Ovary (tissue), 9 donors: ENCODE data around the gene ZMYND10. TPM values are rescaled to one million over a fixed set of nuclear protein-coding genes. Genes with fewer than 3 reads are reported as not detected.

Experiments used
- DNase-seq, 5 donors: peaks; one replicate each; pipeline ENCODE4 v3.0.0-alpha.2; 2019 to 2020
- H3K27ac ChIP-seq, 2 donors: fragments of 200-600 bp; one replicate each; pipeline versions ENCODE4 v1.5.1 to v1.8.0; 2019 to 2022
- H3K27me3 ChIP-seq: fragments of 200-600 bp; one replicate; pipeline ENCODE4 v1.8.0; 2022
- H3K36me3 ChIP-seq: fragments of 200-600 bp; sonication (generic); one replicate; pipeline ENCODE4 v1.5.1; 2019
- H3K4me1 ChIP-seq: one replicate; pipeline ENCODE4 v1.8.1; 2013; ENCODE audit warnings: mild to moderate bottlenecking, moderate library complexity; ENCODE audit not compliant: insufficient read depth
- H3K4me3 ChIP-seq: fragments of 200-600 bp; sonication (generic); one replicate; pipeline ENCODE4 v1.5.1; 2017
- H3K9me3 ChIP-seq, 2 donors: fragments of 200-600 bp in 1 of 2; sonication (generic) in 1 of 2; one replicate each; pipeline versions ENCODE4 v1.5.1 to v1.8.1; 2013 to 2019; ENCODE audit warnings: mild to moderate bottlenecking in 1 of 2, moderate library complexity in 1 of 2
- CTCF ChIP-seq, 3 donors: fragments of 450-650 bp in 2 of 3; fragments of 200-600 bp in 1 of 3; IDR thresholded peaks; one replicate each; pipeline versions ENCODE4 v1.5.1 to v1.8.0; 2016 to 2022; ENCODE audit warnings: antibody characterized with exemption in 3 of 3, mild to moderate bottlenecking in 1 of 3
- EP300 ChIP-seq: sonication (generic); formaldehyde crosslinking; IDR thresholded peaks from one replicate; pipeline ENCODE4 v1.6.1; 2017; ENCODE audit warnings: antibody characterized with exemption
- POLR2A ChIP-seq: fragments of 450-650 bp; IDR thresholded peaks from one replicate; pipeline ENCODE4 v1.6.1; 2017; ENCODE audit warnings: antibody characterized with exemption, mild to moderate bottlenecking, moderate library complexity
- WGBS, 3 donors: extraction: QIAGEN DNeasy Blood & Tissue Kit in 1 of 3; methylation state at CpG; one replicate each; pipeline versions ENCODE4 v1.1.5 to v1.1.7; 2013 to 2017; 5-methylcytosine and 5-hydroxymethylcytosine counted together
- intact Hi-C, 4 donors: fragments of 100-400 bp; cut with DNase I; formaldehyde crosslinking; loops; one replicate each; pipeline versions ENCODE4 v1.11.0 to v1.15.1; 2022 to 2023
- polyA plus RNA-seq, 2 donors: library from polyadenylated mRNA; stranded (reverse); fragments of 200-250 nt in 1 of 2; fragments of 350-450 nt in 1 of 2; fragmentation: Illumina TruSeq in 1 of 2; extraction: RNeasy Lipid Tissue Mini Kit (QIAGEN cat#74804) in 1 of 2; gene quantifications; one replicate each; pipeline ENCODE4 v1.2.3, GENCODE V29; 2013 to 2014
- total RNA-seq, 7 donors: library from RNA; depleted of rRNA in 2 of 7; stranded (reverse); fragments of >200 nt in 2 of 7; fragmentation: NEBNext Ultra II Directional in 3 of 7; extraction: Animal tissue kit (Norgen Biotek cat#: 25700) in 3 of 7; gene quantifications; one replicate each; pipeline versions ENCODE4 v1.1.0 to v1.2.4, GENCODE V29; 2016 to 2023
- donor health status: DM: no; HTN: no; CAD: no; lungs with moderate emphysema.
- donor health status: DM: no; HTN: no; CAD: no.
- donor health status: Bipolar disorder and iron deficiency.
- donor health status: DM: yes; HTN: yes; CAD: no.
- donor health status: DM: no; HTN: no; CAD: no.
- donor health status: DM: yes; HTN: yes; CAD: no.

The ZMYND10 gene
- total and polyA plus RNA-seq, 9 donors, result 0.50 to 75.1 (median 3.0) TPM

- Histone ChIP-seq H3K36me3 (no peaks in the 10 kb centered on the region), H3K4me1 (peaks cover 17% of the 10 kb centered on the region), H3K27ac (no peak overlapping the region), H3K4me3 (no peak overlapping the region), H3K9me3 (no peaks in the 10 kb centered on the region), H3K27me3 (no peaks in the 10 kb centered on the region)
- intact Hi-C loops, result no loop called here
- 93 to 95% (median 94%) methylated on average over 9 of the region's 9 CpGs for WGBS, 3 donors
- peak in 2 of 5 donors; percentile 40 to 42 for DNase-seq
- TF ChIP-seq EP300 (no peak), CTCF (IDR thresholded peaks at IDR 0.05) (no peak), POLR2A (no peak)
Observed at GRCh38 chr3:50341537-50341936, 4.0 kb downstream of the ZMYND10 start.

- Histone ChIP-seq H3K9me3 (no peaks in the 10 kb centered on the region), H3K4me3 (peak within 1 kb of the TSS; percentile 56), H3K36me3 (no peaks in the 10 kb centered on the region), H3K27ac (peak within 1 kb of the TSS; percentile 21 to 47), H3K27me3 (no peaks in the 10 kb centered on the region), H3K4me1 (peaks cover 18% of the 10 kb centered on the region)
- peak in 4 of 5 donors; percentile 68 to 75 (median 70) for DNase-seq
- WGBS, 3 donors, result 2 to 4% (median 2%) methylated on average over 62 to 85 of the region's 85 CpGs
- TF ChIP-seq POLR2A (peak; percentile 53), EP300 (no peak)
- intact Hi-C loops, result no loop called here
Observed at GRCh38 chr3:50340448-50341329, 4.8 kb downstream of the ZMYND10 start, which contains the start of gene RASSF1. RASSF1 (minus strand) TSS chr3:50340836; CDS start chr3:50340805, 31 bp downstream.

- TF ChIP-seq POLR2A (no peak), CTCF (IDR thresholded peaks at IDR 0.05) (no peak)
- Histone ChIP-seq H3K9me3 (no peaks in the 10 kb centered on the region), H3K36me3 (no peaks in the 10 kb centered on the region), H3K4me3 (peak overlapping the region; percentile 56), H3K27me3 (no peaks in the 10 kb centered on the region), H3K4me1 (peaks cover 13% of the 10 kb centered on the region), H3K27ac (peak overlapping the region in 1 of 2 donors; percentile 21)
- DNase-seq, result no peak
- intact Hi-C loops, result no loop called here
- WGBS, 3 donors, result 7 to 19% (median 18%) methylated on average over 9 of the region's 9 CpGs
Observed at GRCh38 chr3:50340147-50340447, 5.4 kb downstream of the ZMYND10 start.

GRCh38 chr3:50339485-50340146 lies 5.9 kb downstream of the ZMYND10 start:
- peaks cover 13% of the 10 kb centered on the region for H3K4me1 ChIP-seq
- TF ChIP-seq CTCF (IDR thresholded peaks at IDR 0.05), result no peak
- TF ChIP-seq EP300, result no peak
- TF ChIP-seq POLR2A, result no peak
- H3K36me3 ChIP-seq, result no peaks in the 10 kb centered on the region
- intact Hi-C loops, result no loop called here
- H3K27me3 ChIP-seq, result no peaks in the 10 kb centered on the region
- H3K9me3 ChIP-seq, result no peaks in the 10 kb centered on the region
- peak overlapping the region; percentile 56 for H3K4me3 ChIP-seq
- H3K27ac ChIP-seq, result peak overlapping the region in 1 of 2 donors; percentile 21
- 81 to 86% (median 82%) methylated on average over 14 of the region's 14 CpGs for WGBS, 3 donors
- peak in 1 of 5 donors; percentile 42 for DNase-seq

GRCh38 chr3:50338965-50339364 lies 6.6 kb downstream of the ZMYND10 start:
- H3K9me3 ChIP-seq, result no peaks in the 10 kb centered on the region
- intact Hi-C loops, result no loop called here
- DNase-seq, result no peak
- WGBS, 3 donors, result 74 to 77% (median 75%) methylated on average over 5 of the region's 5 CpGs
- no peak overlapping the region for H3K4me3 ChIP-seq
- H3K27ac ChIP-seq, result no peak overlapping the region
- no peak for TF ChIP-seq EP300
- no peak for TF ChIP-seq CTCF (IDR thresholded peaks at IDR 0.05)
- no peak for TF ChIP-seq POLR2A
- no peaks in the 10 kb centered on the region for H3K27me3 ChIP-seq
- no peaks in the 10 kb centered on the region for H3K36me3 ChIP-seq
- peaks cover 14% of the 10 kb centered on the region for H3K4me1 ChIP-seq
